ENCODE data around the gene CTDSPL2. TPM values are rescaled to one million over a fixed set of nuclear protein-coding genes. Genes with fewer than 3 reads are reported as not detected.

The CTDSPL2 gene
- total and polyA plus RNA-seq, 2 of the 4 experiments (the other 2 are of a cell fraction), result 17.3 to 47.3 TPM

GRCh38 chr15:44492040-44492439 is 64.6 kb downstream of the CTDSPL2 start:
- peaks cover 6% of the 10 kb centered on the region for H3K4me1 ChIP-seq (ENCODE audit: control insufficient read depth, insufficient read depth, low read length)
- no peak overlapping the region for H2AK9ac ChIP-seq (replicated peaks; ENCODE audit: low read depth, low read length, poor library complexity)
- dilution Hi-C loops (cut with HindIII; ENCODE audit: low sequenced_read_pairs, unreplicated experiment) (no loop called here), intact Hi-C loops (cut with micrococcal nuclease) (loop anchor here (10.0 kb wide), 1 partner anchor 137 kb away; no protein-coding TSS in a partner anchor), in situ Hi-C loops (cut with MboI; ENCODE audit: low sequenced_read_pairs) (no loop called here)
- H4K20me1 ChIP-seq (ENCODE audit: insufficient read depth, low read length), result peaks cover 15% of the 10 kb centered on the region; the same call in 1 of the 2 replicates
- no peak overlapping the region for H3K4me3 ChIP-seq (ENCODE audit: insufficient read depth, low read depth, low read length)
- no peak overlapping the region for H3K27ac ChIP-seq (ENCODE audit: insufficient read depth, low read length)
- H3K23ac ChIP-seq (ENCODE audit: low read depth, low read length), result no peak overlapping the region
- peaks cover 7% of the 10 kb centered on the region for H3K9me1 ChIP-seq (ENCODE audit: insufficient read depth, low read length)
- no TSS peak for BruUV-seq (replicated peaks)
- ChIA-PET CTCF (no interaction called here), POLR2A (ENCODE audit: unreplicated experiment) (interaction anchor here (0.6 kb wide), 1 partner anchor 224 kb away, joined by 5 read pairs; no protein-coding TSS in a partner anchor)
- H2AFZ ChIP-seq (replicated peaks; ENCODE audit: low read length, poor library complexity), result no peak overlapping the region
- H2BK5ac ChIP-seq (ENCODE audit: low read depth, low read length, poor library complexity, severe bottlenecking), result peak overlapping the region; percentile 18
- TF ChIP-seq CHD1 (IDR thresholded peaks at IDR 0.05; ENCODE audit: low read depth, low read length) (no peak), BHLHE40 (IDR thresholded peaks at IDR 0.05; ENCODE audit: low read depth, low read length) (no peak), ELK1 (IDR thresholded peaks at IDR 0.05; ENCODE audit: borderline replicate concordance, low read depth, low read length) (no peak), MAZ (IDR thresholded peaks at IDR 0.05; ENCODE audit: borderline replicate concordance, low read depth, low read length) (no peak)
- TF ChIP-seq, protein P1, sequence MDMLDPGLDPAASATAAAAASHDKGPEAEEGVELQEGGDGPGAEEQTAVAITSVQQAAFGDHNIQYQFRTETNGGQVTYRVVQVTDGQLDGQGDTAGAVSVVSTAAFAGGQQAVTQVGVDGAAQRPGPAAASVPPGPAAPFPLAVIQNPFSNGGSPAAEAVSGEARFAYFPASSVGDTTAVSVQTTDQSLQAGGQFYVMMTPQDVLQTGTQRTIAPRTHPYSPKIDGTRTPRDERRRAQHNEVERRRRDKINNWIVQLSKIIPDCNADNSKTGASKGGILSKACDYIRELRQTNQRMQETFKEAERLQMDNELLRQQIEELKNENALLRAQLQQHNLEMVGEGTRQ (IDR thresholded peaks at IDR 0.05; ENCODE audit: low read depth, low read length), result no peak
- TF ChIP-seq, protein P2, sequence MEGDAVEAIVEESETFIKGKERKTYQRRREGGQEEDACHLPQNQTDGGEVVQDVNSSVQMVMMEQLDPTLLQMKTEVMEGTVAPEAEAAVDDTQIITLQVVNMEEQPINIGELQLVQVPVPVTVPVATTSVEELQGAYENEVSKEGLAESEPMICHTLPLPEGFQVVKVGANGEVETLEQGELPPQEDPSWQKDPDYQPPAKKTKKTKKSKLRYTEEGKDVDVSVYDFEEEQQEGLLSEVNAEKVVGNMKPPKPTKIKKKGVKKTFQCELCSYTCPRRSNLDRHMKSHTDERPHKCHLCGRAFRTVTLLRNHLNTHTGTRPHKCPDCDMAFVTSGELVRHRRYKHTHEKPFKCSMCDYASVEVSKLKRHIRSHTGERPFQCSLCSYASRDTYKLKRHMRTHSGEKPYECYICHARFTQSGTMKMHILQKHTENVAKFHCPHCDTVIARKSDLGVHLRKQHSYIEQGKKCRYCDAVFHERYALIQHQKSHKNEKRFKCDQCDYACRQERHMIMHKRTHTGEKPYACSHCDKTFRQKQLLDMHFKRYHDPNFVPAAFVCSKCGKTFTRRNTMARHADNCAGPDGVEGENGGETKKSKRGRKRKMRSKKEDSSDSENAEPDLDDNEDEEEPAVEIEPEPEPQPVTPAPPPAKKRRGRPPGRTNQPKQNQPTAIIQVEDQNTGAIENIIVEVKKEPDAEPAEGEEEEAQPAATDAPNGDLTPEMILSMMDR (conservative IDR thresholded peaks at IDR 0.05; ENCODE audit: low read depth, low read length), result no peak
- no peak overlapping the region for H3K18ac ChIP-seq (ENCODE audit: low read depth, low read length)
- WGBS, 2 experiments (ENCODE audit: extremely low coverage in 2 of 2, insufficient read length in 1 of 2), result 100% methylated on average over 3 of the region's 7 CpGs; no CpG with 5 or more reads in 1 of the 2 experiments
- H2BK15ac ChIP-seq (ENCODE audit: low read depth, low read length), result no peak overlapping the region
- H3K56ac ChIP-seq (ENCODE audit: extremely low read depth, insufficient read depth, low read length), result no peak overlapping the region
- DNase-seq (no peak), ATAC-seq (ENCODE audit: low read depth) (no peak)
- no peak overlapping the region for H4K8ac ChIP-seq (ENCODE audit: low read depth in 2 of 2, low read length in 2 of 2)
- no peak overlapping the region for H2BK120ac ChIP-seq (ENCODE audit: low read depth, low read length)
- H3K36me3 ChIP-seq (ENCODE audit: control insufficient read depth, insufficient read depth, low read length), result peaks cover 9% of the 10 kb centered on the region
- no peaks in the 10 kb centered on the region for H3K27me3 ChIP-seq (ENCODE audit: control insufficient read depth, insufficient read depth, low read length)
- no peak overlapping the region; the same call in 1 of the 2 replicates for H3K9ac ChIP-seq (ENCODE audit: low read depth, low read length)
- no peak overlapping the region for H2AK5ac ChIP-seq (ENCODE audit: low read depth, low read length)
- peaks cover 22 to 42% of the 10 kb centered on the region in 2 experiments for H3K79me1 ChIP-seq (ENCODE audit: low read depth in 1 of 2, low read length in 2 of 2)
- no peaks in the 10 kb centered on the region for H3K9me3 ChIP-seq (ENCODE audit: control insufficient read depth, insufficient read depth, low read length)
- peak overlapping the region; percentile 37; the same call in 1 of the 2 replicates for H3K4ac ChIP-seq (ENCODE audit: low read depth, low read length)
- H2BK20ac ChIP-seq (ENCODE audit: low read depth, low read length), result no peak overlapping the region
- no peak overlapping the region for H3K14ac ChIP-seq (replicated peaks; ENCODE audit: low read depth, low read length)
- no peak overlapping the region for H4K91ac ChIP-seq (ENCODE audit: insufficient read depth, low read depth, low read length)
- no peak overlapping the region for H4K5ac ChIP-seq (ENCODE audit: low read depth, low read length)
- H3K4me2 ChIP-seq (ENCODE audit: low read depth, low read length), result no peak overlapping the region

Data from IMR-90 (cell line).